Brain pericyte (primary cell): ENCODE data around the gene MINDY3.

Experiments
- DNase-seq: peaks from one replicate; pipeline ENCODE4 v3.0.0-alpha.2; 2012; ENCODE audit warnings: low read depth, low spot score

The MINDY3 gene

GRCh38 chr10:15738270-15738925 is 121.9 kb downstream of the MINDY3 start:
- peak; percentile 38 for DNase-seq

- no peak for DNase-seq
Observed at GRCh38 chr10:15737656-15738055, 122.7 kb downstream of the MINDY3 start.

GRCh38 chr10:15735763-15736162 is 124.5 kb downstream of the MINDY3 start:
- DNase-seq, result no peak

GRCh38 chr10:15730341-15730740 is 130.0 kb downstream of the MINDY3 start:
- DNase-seq, result no peak

DNA sequence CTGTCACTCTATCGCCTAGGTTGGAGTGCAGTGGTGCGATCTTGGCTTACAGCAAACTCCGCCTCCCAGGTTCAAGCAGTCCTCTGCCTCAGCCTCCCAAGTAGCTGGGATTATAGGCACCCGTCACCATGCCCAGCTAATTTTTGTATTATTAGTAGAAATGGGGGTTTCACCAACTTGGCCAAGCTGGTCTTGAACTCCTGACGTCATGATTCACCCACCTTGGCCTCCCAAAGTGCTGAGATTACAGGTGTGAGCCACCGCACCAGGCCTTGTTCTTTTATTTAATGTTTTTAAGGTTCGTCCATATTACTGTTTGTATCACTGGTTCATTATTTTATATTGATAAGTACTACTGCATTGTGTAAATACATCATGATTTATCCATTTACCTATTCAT is 130.4 kb downstream of the MINDY3 start:
- DNase-seq, result no peak
